Measurements from ENCODE around the gene MMP11. TPM values are rescaled to one million over a fixed set of nuclear protein-coding genes. Genes with fewer than 3 reads are reported as not detected.

Gene MMP11
- total and polyA plus RNA-seq, 2 of the 13 experiments (the other 11 are each of a cell fraction or from before 2014, with no cell fraction given), result 8.9 to 28.6 TPM

DNA sequence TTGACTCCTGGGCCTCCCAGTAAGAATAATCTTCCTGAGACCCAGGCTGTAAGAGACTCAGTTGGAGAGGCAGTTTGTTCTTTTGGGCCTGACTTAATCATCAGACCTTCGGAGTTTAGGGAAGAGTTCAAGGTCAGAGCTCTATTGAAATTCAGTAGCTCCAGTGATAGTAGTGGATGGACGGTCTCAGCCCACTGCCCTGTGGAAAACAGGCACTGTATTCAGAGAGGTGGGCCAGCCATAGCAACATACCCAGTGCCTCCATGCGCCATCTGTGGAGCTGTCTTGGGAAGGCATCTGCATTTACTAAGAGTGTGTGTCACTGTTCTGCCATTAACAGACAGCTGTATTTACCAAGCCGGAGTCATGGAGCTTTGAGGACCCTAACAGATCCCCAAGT lies 17.0 kb downstream of the MMP11 start (continued):
- TF ChIP-seq ZFY (CRISPR knock-in tag; IDR thresholded peaks at IDR 0.05) (no peak), HDAC2 (CRISPR knock-in tag; IDR thresholded peaks at IDR 0.05) (no peak), PAX8 (CRISPR knock-in tag; IDR thresholded peaks at IDR 0.05; ENCODE audit: borderline replicate concordance) (no peak), TBL1XR1 (IDR thresholded peaks at IDR 0.05; ENCODE audit: borderline replicate concordance, low read length, partially characterized antibody) (no peak), ZNF644 (CRISPR knock-in tag; IDR thresholded peaks at IDR 0.05; ENCODE audit: low read depth) (peak; percentile 52; the same call in 1 of the 2 replicates), NFE2L2 (IDR thresholded peaks at IDR 0.05; ENCODE audit: low read length) (no peak), ZNF703 (CRISPR knock-in tag; IDR thresholded peaks at IDR 0.05; ENCODE audit: borderline replicate concordance) (no peak), ZNF143 (CRISPR knock-in tag; IDR thresholded peaks at IDR 0.05) (no peak), MBD4 (IDR thresholded peaks at IDR 0.05; ENCODE audit: borderline replicate concordance, low read length) (no peak), ZBTB8A (CRISPR knock-in tag; IDR thresholded peaks at IDR 0.05; ENCODE audit: borderline replicate concordance, low read depth) (no peak), MAF1 (CRISPR knock-in tag; IDR thresholded peaks at IDR 0.05; ENCODE audit: borderline replicate concordance) (no peak), SSRP1 (CRISPR knock-in tag; IDR thresholded peaks at IDR 0.05) (no peak), RFX3 (CRISPR knock-in tag; IDR thresholded peaks at IDR 0.05) (no peak), NCOA1 (CRISPR knock-in tag; IDR thresholded peaks at IDR 0.05) (no peak), CENPX (CRISPR knock-in tag; IDR thresholded peaks at IDR 0.05) (no peak), TAF1 (CRISPR knock-in tag; IDR thresholded peaks at IDR 0.05) (no peak), ISX (CRISPR knock-in tag; conservative IDR thresholded peaks at IDR 0.05) (no peak), ZNF530 (CRISPR knock-in tag; IDR thresholded peaks at IDR 0.05; ENCODE audit: low read depth) (no peak), ZNF34 (CRISPR knock-in tag; IDR thresholded peaks at IDR 0.05; ENCODE audit: borderline replicate concordance) (0 out of 2 replicates have a peak, but pooled peaks have one; percentile 76), RNF219 (CRISPR knock-in tag; IDR thresholded peaks at IDR 0.05) (no peak)
- TF ChIP-seq, protein P1, sequence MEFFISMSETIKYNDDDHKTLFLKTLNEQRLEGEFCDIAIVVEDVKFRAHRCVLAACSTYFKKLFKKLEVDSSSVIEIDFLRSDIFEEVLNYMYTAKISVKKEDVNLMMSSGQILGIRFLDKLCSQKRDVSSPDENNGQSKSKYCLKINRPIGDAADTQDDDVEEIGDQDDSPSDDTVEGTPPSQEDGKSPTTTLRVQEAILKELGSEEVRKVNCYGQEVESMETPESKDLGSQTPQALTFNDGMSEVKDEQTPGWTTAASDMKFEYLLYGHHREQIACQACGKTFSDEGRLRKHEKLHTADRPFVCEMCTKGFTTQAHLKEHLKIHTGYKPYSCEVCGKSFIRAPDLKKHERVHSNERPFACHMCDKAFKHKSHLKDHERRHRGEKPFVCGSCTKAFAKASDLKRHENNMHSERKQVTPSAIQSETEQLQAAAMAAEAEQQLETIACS (CRISPR knock-in tag; IDR thresholded peaks at IDR 0.05), result 0 out of 2 replicates have a peak, but pooled peaks have one; percentile 45
- TF ChIP-seq, protein P2, sequence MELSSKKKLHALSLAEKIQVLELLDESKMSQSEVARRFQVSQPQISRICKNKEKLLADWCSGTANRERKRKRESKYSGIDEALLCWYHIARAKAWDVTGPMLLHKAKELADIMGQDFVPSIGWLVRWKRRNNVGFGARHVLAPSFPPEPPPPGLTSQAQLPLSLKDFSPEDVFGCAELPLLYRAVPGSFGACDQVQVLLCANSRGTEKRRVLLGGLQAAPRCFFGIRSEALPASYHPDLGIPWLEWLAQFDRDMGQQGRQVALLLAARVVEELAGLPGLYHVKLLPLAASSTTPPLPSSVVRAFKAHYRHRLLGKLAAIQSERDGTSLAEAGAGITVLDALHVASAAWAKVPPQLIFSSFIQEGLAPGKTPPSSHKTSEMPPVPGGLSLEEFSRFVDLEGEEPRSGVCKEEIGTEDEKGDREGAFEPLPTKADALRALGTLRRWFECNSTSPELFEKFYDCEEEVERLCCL (CRISPR knock-in tag; IDR thresholded peaks at IDR 0.05; ENCODE audit: borderline replicate concordance), result no peak
- TF ChIP-seq, protein P3, sequence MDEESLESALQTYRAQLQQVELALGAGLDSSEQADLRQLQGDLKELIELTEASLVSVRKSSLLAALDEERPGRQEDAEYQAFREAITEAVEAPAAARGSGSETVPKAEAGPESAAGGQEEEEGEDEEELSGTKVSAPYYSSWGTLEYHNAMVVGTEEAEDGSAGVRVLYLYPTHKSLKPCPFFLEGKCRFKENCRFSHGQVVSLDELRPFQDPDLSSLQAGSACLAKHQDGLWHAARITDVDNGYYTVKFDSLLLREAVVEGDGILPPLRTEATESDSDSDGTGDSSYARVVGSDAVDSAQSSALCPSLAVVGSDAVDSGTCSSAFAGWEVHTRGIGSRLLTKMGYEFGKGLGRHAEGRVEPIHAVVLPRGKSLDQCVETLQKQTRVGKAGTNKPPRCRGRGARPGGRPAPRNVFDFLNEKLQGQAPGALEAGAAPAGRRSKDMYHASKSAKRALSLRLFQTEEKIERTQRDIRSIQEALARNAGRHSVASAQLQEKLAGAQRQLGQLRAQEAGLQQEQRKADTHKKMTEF (CRISPR knock-in tag; IDR thresholded peaks at IDR 0.05), result no peak
- TF ChIP-seq, protein P4, sequence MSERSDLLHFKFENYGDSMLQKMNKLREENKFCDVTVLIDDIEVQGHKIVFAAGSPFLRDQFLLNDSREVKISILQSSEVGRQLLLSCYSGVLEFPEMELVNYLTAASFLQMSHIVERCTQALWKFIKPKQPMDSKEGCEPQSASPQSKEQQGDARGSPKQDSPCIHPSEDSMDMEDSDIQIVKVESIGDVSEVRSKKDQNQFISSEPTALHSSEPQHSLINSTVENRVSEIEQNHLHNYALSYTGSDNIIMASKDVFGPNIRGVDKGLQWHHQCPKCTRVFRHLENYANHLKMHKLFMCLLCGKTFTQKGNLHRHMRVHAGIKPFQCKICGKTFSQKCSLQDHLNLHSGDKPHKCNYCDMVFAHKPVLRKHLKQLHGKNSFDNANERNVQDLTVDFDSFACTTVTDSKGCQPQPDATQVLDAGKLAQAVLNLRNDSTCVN (CRISPR knock-in tag; IDR thresholded peaks at IDR 0.05; ENCODE audit: borderline replicate concordance), result no peak
- TF ChIP-seq, protein P5, sequence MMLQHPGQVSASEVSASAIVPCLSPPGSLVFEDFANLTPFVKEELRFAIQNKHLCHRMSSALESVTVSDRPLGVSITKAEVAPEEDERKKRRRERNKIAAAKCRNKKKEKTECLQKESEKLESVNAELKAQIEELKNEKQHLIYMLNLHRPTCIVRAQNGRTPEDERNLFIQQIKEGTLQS (CRISPR knock-in tag; IDR thresholded peaks at IDR 0.05), result no peak
